ENCODE measurements around the gene POC5. TPM values are rescaled to one million over a fixed set of nuclear protein-coding genes. Genes with fewer than 3 reads are reported as not detected.

Gene POC5
- total RNA-seq, 1 donor from 2014 or later = 2.7 TPM

DNA sequence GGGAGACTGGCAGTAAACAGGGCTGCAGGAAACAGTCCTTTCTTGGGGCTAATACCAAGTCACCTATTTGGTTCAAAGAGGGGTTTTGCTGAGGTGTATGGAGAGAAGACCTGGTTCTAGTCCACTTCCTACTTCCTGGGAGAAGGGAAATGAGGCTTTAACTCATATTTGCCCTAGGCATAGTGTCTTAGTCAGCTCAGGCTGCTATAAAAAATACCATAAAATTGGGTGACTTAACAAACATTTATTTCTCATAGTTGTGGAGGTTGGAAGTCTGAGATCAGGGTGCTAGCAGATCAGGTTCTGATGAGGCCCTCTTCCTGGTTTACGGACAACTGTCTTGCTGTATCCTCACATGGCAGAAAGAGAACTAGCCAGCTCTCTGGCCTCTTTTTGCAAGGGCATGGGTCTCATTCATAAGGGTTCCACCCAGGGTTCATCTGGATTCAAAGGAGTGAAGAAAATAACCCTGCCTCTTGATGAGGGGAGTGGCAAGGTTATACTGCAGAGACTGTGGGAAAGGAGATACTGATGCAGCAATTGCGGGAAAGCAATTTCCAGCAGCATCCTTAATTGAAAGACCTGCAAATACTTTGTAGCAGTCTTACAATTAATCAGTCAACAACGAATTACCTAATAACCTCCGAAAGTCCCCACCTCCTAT is 65.5 kb downstream of the POC5 start:
- H3K27ac ChIP-seq (replicated peaks) = no peak overlapping the region
- no peaks in the 10 kb centered on the region for H3K36me3 ChIP-seq
- no peaks in the 10 kb centered on the region for H3K9me3 ChIP-seq (replicated peaks)
- peaks cover 28% of the 10 kb centered on the region for H3K27me3 ChIP-seq (ENCODE audit: low read depth)
- no peak for DNase-seq
- peaks cover 4% of the 10 kb centered on the region for H3K4me1 ChIP-seq
- H3K4me3 ChIP-seq = no peak overlapping the region
- intact Hi-C loops (cut with micrococcal nuclease) = no loop called here
- TF ChIP-seq, protein P1, sequence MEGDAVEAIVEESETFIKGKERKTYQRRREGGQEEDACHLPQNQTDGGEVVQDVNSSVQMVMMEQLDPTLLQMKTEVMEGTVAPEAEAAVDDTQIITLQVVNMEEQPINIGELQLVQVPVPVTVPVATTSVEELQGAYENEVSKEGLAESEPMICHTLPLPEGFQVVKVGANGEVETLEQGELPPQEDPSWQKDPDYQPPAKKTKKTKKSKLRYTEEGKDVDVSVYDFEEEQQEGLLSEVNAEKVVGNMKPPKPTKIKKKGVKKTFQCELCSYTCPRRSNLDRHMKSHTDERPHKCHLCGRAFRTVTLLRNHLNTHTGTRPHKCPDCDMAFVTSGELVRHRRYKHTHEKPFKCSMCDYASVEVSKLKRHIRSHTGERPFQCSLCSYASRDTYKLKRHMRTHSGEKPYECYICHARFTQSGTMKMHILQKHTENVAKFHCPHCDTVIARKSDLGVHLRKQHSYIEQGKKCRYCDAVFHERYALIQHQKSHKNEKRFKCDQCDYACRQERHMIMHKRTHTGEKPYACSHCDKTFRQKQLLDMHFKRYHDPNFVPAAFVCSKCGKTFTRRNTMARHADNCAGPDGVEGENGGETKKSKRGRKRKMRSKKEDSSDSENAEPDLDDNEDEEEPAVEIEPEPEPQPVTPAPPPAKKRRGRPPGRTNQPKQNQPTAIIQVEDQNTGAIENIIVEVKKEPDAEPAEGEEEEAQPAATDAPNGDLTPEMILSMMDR (IDR thresholded peaks at IDR 0.05; ENCODE audit: borderline replicate concordance) = no peak

- Histone ChIP-seq H3K9me3 (replicated peaks) (no peaks in the 10 kb centered on the region), H3K27me3 (ENCODE audit: low read depth) (peaks cover 25% of the 10 kb centered on the region), H3K36me3 (no peaks in the 10 kb centered on the region), H3K27ac (replicated peaks) (no peak overlapping the region), H3K4me3 (no peak overlapping the region), H3K4me1 (no peaks in the 10 kb centered on the region)
- DNase-seq = no peak
- TF ChIP-seq, protein P1 (IDR thresholded peaks at IDR 0.05; ENCODE audit: borderline replicate concordance) = no peak
- intact Hi-C loops (cut with micrococcal nuclease) = no loop called here
Observed at GRCh38 chr5:75648712-75649111, 68.5 kb downstream of the POC5 start.

- Histone ChIP-seq H3K36me3 (peaks cover 5% of the 10 kb centered on the region), H3K4me3 (no peak overlapping the region), H3K4me1 (no peaks in the 10 kb centered on the region), H3K27ac (replicated peaks) (no peak overlapping the region), H3K9me3 (replicated peaks) (peaks cover 27% of the 10 kb centered on the region), H3K27me3 (ENCODE audit: low read depth) (no peaks in the 10 kb centered on the region)
- no peak for DNase-seq
- TF ChIP-seq, protein P1 (IDR thresholded peaks at IDR 0.05; ENCODE audit: borderline replicate concordance) = no peak
- intact Hi-C loops (cut with micrococcal nuclease) = no loop called here
Observed at GRCh38 chr5:75640826-75641225, 76.4 kb downstream of the POC5 start.

- H3K36me3 ChIP-seq = peaks cover 8% of the 10 kb centered on the region
- no peak overlapping the region for H3K27ac ChIP-seq (replicated peaks)
- TF ChIP-seq, protein P1 (IDR thresholded peaks at IDR 0.05; ENCODE audit: borderline replicate concordance) = no peak
- intact Hi-C loops (cut with micrococcal nuclease) = no loop called here
- no peaks in the 10 kb centered on the region for H3K4me1 ChIP-seq
- H3K9me3 ChIP-seq (replicated peaks) = peaks cover 27% of the 10 kb centered on the region
- H3K27me3 ChIP-seq (ENCODE audit: low read depth) = no peaks in the 10 kb centered on the region
- DNase-seq = no peak
- H3K4me3 ChIP-seq = no peak overlapping the region
Observed at GRCh38 chr5:75640395-75640794, 76.8 kb downstream of the POC5 start.

DNA sequence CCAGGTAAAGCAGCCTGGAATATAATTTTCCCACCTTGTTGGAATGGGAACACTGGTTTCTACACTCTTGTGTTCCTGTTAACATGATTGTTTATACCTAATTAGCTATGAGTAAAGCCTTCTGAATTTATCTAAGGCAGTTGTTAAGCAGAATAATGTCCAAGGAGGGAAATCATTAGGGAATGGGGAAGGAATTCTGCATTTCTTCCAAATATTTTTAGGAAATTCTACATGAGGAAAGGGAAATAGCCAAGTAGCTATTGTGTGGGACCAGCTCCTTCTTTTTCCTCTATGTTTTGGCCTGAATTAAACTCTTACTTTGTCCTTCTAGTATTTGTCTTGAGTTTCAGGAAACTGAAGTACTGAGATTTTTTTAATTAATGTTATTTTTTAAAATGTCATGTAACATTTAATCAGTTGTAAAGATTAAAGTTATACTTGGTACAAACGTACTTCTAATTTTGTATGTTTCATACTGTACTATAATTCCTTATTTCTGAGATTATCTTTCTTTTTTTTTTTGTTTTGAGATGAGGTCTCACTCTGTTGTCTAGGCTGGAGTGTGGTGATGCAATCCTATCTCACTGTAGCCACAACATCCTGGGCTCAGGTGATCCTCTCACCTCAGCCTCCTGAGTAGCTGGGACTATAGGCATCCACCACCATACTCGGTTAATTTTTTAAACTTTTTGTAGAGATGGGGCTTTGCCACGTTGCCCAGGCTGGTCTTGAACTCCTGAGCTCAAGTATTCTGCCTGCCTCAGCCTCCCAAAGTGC is 77.5 kb downstream of the POC5 start:
- H3K36me3 ChIP-seq = peaks cover 8% of the 10 kb centered on the region

More for the DNA sequence above, 77.5 kb downstream of the POC5 start:
- no peaks in the 10 kb centered on the region for H3K4me1 ChIP-seq
- no peaks in the 10 kb centered on the region for H3K27me3 ChIP-seq (ENCODE audit: low read depth)
- intact Hi-C loops (cut with micrococcal nuclease) = no loop called here
- H3K27ac ChIP-seq (replicated peaks) = no peak overlapping the region
- peaks cover 27% of the 10 kb centered on the region for H3K9me3 ChIP-seq (replicated peaks)
- TF ChIP-seq, protein P1 (IDR thresholded peaks at IDR 0.05; ENCODE audit: borderline replicate concordance) = no peak
- DNase-seq = no peak
- no peak overlapping the region for H3K4me3 ChIP-seq

All from left ventricle myocardium inferior (tissue), 1 donor.